GM18505 (cell line): ENCODE measurements around the gene NLRP8.

Experiments
- ATAC-seq: cut with Tn5 transposase; IDR thresholded peaks from one replicate; pipeline ENCODE4 v1.9.1; 2021; ENCODE audit not compliant: unreplicated experiment
- POLR2A ChIP-seq: IDR thresholded peaks from 4 replicates; pipeline ENCODE4 v1.6.1; 2011; ENCODE audit warnings: borderline replicate concordance; ENCODE audit not compliant: insufficient read depth, insufficient read length; ENCODE audit errors: extremely low read depth

Gene NLRP8

DNA sequence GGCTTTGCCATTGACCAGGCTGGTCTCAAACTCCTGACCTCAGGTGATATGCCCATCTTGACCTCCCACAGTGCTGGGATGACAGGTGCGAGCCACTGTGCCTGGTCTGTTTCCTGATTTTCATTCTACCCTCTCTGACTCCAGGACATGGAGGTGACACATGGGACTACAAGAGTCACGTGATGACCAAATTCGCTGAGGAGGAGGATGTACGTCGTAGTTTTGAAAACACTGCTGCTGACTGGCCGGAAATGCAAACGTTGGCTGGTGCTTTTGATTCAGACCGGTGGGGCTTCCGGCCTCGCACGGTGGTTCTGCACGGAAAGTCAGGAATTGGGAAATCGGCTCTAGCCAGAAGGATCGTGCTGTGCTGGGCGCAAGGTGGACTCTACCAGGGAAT lies 79.1 kb downstream of the NLRP8 start:
- no peak for TF ChIP-seq POLR2A

More for the DNA sequence above, 79.1 kb downstream of the NLRP8 start:
- no peak for ATAC-seq
